ENCODE data around the gene SLF2. TPM values are rescaled to one million over a fixed set of nuclear protein-coding genes. Genes with fewer than 3 reads are reported as not detected.

The SLF2 gene
- total and polyA plus RNA-seq, 9 of the 15 experiments (the other 6 are each of a cell fraction or from before 2014, with no cell fraction given) = 1.7 to 18.4 (median 7.8) TPM

DNA sequence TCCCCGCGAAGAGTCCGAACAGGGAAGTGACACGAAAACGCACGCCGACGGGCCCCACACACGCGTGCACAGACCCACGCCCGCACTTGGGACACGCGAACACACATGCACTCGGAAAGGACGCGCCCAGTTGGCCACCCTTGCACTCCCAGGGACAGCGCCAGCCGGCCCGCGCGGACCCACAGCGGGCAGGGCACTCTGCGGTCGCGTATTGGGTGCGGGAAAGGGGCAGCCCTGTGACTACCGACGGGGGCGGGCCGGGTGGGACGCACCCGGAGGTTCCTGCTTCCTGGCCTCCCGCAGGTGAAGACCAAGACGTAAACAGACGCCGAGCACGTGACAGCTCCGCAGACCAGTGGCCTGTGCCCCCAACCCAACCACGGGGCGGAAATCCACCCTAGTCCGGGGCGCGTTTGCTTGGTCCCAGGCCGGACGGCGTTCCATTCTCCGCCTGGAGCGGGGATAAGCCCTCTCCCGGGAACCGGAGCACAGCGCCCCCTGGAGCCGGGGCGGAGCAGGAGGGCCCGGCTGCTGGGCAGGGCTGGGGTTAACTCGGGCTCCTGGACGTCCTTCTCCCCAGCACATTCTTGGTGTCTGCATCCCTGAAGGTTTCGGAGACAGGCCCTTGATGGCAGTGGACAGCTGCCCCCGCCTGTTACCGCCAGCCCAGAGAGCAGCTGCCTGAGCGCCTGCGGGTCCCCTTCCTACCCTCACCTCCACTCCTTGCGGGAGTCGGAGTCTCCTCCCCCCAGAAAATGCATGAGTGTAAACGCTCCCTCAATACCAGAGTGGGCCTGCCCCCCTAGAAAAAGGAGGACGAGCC, 84.8 kb downstream of the SLF2 start (continued):
- TF ChIP-seq NR2C2 (CRISPR knock-in tag; IDR thresholded peaks at IDR 0.05) (no peak; the same call in 1 of the 2 replicates), NR2C2 (tag; IDR thresholded peaks at IDR 0.05) (peak; percentile 19; the same call in 1 of the 2 replicates), HMGN3 (IDR thresholded peaks at IDR 0.05; ENCODE audit: borderline replicate concordance, extremely low read depth, insufficient read length, low read depth, low read length) (peak; percentile 4), ERF (CRISPR knock-in tag; IDR thresholded peaks at IDR 0.05) (0 out of 2 replicates have a peak, but pooled peaks have one; percentile 30), PML (IDR thresholded peaks at IDR 0.05; ENCODE audit: low read length) (peak; percentile 42; the same call in 1 of the 2 replicates), SMAD3 (CRISPR knock-in tag; conservative IDR thresholded peaks at IDR 0.05) (no peak), ZBTB1 (CRISPR knock-in tag; IDR thresholded peaks at IDR 0.05; ENCODE audit: borderline replicate concordance, low read depth) (no peak), PHF20 (IDR thresholded peaks at IDR 0.05; ENCODE audit: partially characterized antibody) (peak; percentile 32), GABPA (tag; conservative IDR thresholded peaks at IDR 0.05; ENCODE audit: low read depth) (0 out of 2 replicates have a peak, but pooled peaks have one; percentile 26)
- TF ChIP-seq, protein P1, sequence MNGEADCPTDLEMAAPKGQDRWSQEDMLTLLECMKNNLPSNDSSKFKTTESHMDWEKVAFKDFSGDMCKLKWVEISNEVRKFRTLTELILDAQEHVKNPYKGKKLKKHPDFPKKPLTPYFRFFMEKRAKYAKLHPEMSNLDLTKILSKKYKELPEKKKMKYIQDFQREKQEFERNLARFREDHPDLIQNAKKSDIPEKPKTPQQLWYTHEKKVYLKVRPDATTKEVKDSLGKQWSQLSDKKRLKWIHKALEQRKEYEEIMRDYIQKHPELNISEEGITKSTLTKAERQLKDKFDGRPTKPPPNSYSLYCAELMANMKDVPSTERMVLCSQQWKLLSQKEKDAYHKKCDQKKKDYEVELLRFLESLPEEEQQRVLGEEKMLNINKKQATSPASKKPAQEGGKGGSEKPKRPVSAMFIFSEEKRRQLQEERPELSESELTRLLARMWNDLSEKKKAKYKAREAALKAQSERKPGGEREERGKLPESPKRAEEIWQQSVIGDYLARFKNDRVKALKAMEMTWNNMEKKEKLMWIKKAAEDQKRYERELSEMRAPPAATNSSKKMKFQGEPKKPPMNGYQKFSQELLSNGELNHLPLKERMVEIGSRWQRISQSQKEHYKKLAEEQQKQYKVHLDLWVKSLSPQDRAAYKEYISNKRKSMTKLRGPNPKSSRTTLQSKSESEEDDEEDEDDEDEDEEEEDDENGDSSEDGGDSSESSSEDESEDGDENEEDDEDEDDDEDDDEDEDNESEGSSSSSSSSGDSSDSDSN (IDR thresholded peaks at IDR 0.05; ENCODE audit: borderline replicate concordance in 1 of 2, low read depth in 2 of 2, low read length in 2 of 2) = peak; percentile 74 to 88; a peak in 2 of 4 replicates
- TF ChIP-seq, protein P2, sequence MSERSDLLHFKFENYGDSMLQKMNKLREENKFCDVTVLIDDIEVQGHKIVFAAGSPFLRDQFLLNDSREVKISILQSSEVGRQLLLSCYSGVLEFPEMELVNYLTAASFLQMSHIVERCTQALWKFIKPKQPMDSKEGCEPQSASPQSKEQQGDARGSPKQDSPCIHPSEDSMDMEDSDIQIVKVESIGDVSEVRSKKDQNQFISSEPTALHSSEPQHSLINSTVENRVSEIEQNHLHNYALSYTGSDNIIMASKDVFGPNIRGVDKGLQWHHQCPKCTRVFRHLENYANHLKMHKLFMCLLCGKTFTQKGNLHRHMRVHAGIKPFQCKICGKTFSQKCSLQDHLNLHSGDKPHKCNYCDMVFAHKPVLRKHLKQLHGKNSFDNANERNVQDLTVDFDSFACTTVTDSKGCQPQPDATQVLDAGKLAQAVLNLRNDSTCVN (CRISPR knock-in tag; IDR thresholded peaks at IDR 0.05) = no peak
- TF ChIP-seq, protein P3, sequence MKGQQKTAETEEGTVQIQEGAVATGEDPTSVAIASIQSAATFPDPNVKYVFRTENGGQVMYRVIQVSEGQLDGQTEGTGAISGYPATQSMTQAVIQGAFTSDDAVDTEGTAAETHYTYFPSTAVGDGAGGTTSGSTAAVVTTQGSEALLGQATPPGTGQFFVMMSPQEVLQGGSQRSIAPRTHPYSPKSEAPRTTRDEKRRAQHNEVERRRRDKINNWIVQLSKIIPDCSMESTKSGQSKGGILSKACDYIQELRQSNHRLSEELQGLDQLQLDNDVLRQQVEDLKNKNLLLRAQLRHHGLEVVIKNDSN (CRISPR knock-in tag; IDR thresholded peaks at IDR 0.05) = peak; percentile 51; the same call in 1 of the 2 replicates
- TF ChIP-seq, protein P4, sequence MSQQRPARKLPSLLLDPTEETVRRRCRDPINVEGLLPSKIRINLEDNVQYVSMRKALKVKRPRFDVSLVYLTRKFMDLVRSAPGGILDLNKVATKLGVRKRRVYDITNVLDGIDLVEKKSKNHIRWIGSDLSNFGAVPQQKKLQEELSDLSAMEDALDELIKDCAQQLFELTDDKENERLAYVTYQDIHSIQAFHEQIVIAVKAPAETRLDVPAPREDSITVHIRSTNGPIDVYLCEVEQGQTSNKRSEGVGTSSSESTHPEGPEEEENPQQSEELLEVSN (IDR thresholded peaks at IDR 0.05; ENCODE audit: borderline replicate concordance in 1 of 2, extremely low read depth in 1 of 2, insufficient read depth in 1 of 2, insufficient read length in 1 of 2, low read depth in 1 of 2, low read length in 1 of 2, poor library complexity in 1 of 2, severe bottlenecking in 1 of 2) = peak in 1 of 2 experiments; percentile 35
